HG02943 (cell line): ENCODE data around the gene PACSIN1.
"Not testable (repeated sequence)": the region's sequence is repeated elsewhere in the genome, so short reads cannot be mapped to it uniquely, and the experiment has no call there.

Experiments
- ATAC-seq: cut with Tn5 transposase; IDR thresholded peaks from one replicate; pipeline ENCODE4 v1.9.1; 2021; ENCODE audit warnings: mild to moderate bottlenecking, low read depth, moderate library complexity; ENCODE audit not compliant: unreplicated experiment

The PACSIN1 gene

DNA sequence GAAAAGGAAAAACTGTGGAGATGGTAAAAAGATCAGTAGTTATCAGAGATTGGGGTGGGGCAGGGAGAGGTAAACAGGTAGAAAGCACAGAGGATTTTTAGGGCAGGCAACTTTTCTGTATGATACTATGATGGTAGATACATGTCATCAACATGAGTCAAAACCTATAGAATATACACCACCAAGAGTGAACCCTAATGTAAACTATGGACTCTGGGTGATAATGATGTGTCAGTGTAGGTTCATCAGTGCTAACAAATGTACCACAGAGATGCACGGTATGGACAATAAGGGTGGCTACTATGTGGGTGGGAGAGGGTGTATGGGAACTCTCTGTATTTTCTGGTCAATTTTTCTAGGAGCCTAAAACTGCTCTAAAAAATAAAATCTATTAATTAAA, 18.5 kb downstream of the PACSIN1 start:
- no peak for ATAC-seq

DNA sequence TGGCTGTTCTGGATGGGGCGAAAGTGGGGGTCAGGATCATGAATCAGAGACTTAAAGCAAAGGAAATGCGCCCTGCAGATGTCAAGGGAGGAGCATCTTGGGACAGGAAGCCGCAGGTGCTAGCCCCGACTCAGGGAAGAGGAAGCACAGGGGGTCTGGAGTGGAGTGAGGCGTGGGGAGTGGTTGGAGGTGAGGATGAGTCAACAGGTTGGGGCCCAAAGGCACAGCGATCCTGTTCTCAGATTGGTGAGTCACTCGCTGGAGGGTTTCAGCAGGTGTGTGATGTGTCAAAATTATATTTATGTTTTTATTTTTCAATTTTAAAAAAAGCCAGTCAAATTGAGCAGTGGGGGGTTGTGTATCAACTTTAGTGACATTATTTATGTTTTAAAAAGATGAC, 19.0 kb downstream of the PACSIN1 start:
- no peak for ATAC-seq

DNA sequence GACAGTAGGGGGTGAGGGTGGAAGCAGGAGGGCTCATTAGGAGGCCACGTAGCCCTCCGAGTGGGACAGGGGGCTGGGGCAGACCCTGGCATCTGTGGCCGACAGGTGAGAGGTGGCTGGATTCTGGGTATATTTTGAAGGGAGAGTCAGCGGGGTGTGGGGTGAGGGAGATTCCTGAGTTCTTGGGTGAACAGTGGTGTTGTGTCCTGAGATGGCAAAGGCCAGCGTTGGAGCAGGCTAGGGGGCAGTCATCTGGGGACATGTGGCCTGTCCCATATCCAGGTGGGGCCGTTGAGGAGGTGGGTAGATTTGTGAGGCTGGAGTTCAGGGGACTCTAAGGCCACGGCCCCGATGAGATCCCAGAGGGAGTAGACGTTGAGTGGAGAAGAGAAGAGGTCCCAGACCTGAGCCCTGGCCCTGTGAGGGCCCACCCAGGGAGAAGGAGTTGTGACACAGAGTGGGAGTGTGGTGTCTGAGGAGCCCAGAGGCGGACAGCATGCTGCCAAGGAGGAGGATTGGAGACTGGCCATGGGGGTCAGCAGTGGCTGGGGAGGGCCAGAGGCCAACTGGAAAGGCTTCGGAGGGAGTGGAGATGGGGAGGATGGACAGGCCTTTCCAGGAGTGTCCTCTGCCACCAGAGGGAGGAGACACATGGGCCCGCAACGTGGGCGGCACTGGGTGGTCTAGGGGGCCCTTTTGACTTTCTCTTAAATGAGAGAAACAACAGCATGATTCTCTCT, 19.6 kb downstream of the PACSIN1 start:
- ATAC-seq = no peak

- ATAC-seq = no peak
Observed at GRCh38 chr6:34486106-34486740, 20.3 kb downstream of the PACSIN1 start.

- ATAC-seq = not testable (repeated sequence)
Observed at GRCh38 chr6:34486886-34487285, 21.0 kb downstream of the PACSIN1 start.

GRCh38 chr6:34487536-34487935, 21.7 kb downstream of the PACSIN1 start:
- no peak for ATAC-seq

- no peak for ATAC-seq
Observed at GRCh38 chr6:34489207-34489805, 23.4 kb downstream of the PACSIN1 start.

DNA sequence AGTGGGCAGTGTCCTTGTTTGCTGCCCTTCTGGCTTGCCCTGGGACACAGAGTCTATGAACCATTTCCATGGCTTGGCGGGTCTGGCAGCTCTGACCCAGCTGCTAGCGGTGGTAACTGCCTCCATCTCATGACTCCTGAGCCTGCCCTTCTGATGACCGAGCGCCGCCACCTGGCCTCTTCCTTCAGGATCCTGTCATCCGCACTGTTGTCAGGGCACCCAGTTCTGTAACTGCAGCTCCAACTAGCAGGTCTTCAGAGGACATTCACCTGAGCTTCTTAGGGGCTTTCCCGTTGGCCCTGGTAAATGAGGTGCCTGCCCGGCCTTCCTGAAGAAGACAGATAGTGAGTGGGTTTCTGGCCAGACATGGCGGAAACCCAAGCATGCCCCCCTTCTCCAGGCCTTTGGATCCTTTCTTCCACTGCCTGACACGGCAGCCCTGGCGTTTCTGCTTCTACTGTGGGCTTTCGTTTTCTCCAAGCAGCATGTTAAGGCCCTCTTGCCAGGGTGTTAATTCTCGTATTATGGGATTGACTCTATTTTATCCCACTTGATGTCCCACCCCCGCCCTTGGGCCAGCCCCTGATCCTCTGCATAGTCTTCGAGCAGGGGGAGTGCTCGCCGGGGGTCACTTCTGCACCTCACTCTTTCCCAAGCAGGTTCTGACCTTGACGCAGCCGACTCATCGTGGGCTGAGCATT, 24.7 kb downstream of the PACSIN1 start:
- no peak for ATAC-seq

DNA sequence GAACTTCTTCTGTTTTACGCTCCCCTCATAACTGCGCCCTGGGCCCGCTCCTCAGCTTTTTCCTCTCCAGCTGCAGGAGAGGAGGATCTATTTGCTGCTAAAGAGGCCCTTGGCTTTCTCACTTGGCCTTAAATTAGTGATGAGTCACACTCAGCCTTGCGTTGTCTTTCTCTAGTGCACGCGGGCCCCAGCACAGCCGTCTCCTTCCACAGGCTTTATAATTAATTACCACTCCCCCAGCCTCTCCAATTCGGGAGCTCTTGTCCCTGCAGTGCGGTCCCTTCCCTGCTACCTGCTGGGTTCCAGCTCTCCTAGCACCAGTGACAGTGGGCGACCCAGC, 25.2 kb downstream of the PACSIN1 start:
- no peak for ATAC-seq

DNA sequence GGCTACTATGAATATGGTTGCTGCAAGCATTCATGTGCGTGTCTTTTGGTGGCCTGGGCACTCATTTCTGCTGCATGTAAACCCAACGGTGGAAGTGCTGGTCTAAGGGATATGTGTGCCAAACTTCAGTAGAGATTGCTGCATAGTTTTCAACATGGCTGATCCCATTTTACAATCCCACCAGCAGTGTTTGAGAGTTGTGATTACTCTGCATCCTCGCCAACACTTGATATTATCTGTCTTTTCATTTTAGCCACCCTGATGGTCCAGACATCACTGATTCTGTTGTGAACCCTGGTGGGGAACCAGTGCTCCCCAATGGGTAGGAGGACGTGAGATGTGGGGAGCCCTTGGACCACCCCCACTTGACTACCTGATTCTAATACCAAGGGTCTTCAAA, 27.5 kb downstream of the PACSIN1 start:
- ATAC-seq = no peak

DNA sequence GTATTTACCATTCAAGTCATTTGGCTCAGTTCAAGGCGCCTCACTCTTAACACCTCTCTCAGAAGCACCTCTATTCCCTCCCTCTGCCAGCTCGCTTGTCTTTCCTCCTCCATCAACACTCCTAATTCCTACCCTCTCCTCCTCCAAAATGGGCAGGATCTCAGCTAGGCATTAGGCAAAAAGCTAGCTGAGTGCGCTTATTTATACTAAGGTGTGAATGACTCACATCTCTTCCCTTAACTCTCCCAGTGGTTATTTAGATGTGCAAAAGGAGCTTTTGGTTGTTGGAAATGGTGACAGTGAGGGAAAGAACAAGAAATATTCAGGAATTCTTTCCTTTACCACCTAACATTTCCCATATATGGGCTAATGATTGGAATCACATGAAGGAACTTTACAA, 29.1 kb downstream of the PACSIN1 start:
- no peak for ATAC-seq

DNA sequence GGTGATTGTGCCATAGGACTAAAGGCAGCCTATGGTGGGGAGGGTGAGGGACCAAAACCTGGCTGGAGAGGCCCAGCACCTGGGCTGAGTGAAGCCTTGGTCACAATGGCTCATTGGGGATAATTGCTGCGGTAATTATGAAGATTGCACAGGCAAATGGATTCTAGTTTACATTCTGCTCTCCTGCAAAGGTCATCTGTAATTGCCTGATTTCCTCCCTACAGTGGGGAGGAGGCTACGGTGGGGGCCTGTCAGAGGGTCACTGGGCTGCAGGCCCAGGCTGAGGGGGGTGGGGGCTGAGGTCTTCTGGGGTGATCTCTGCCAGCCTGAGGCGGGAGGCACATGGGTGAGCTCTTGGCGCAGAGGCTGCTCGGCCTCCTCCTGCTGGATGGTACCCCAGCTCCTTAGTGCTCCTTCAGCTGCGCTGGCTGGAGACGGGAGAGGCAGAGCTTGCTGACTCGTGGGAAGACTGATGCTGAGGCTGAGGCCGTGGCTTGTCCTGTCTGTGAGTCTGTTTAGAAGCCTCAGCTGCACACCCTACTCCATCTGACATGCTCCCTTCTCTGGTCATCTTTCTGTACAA, 30.3 kb downstream of the PACSIN1 start:
- ATAC-seq = no peak

- no peak for ATAC-seq
Observed at GRCh38 chr6:34497411-34497810, 31.5 kb downstream of the PACSIN1 start.

DNA sequence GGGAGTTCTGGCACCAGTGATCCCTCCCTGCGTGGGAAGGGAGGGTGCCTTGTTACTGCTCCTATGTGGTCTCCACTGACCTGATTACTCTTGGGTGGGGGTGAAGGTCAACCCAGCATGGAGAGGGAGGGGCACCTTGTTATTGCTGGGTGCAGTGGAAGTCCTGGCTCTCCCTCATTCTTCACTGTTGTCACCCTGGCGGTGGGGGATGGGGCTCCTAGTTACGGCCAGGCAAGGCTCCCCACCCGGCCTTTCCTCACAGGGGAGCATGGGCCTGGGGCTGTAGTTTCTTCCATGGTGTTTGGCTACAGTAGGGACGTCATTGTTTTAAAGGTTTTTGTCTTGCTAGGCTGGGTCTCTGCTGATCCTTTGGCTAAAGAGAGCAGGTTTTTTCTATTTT, 40.8 kb downstream of the PACSIN1 start:
- ATAC-seq = no peak

GRCh38 chr6:34508425-34508824, 42.5 kb downstream of the PACSIN1 start:
- ATAC-seq = no peak

DNA sequence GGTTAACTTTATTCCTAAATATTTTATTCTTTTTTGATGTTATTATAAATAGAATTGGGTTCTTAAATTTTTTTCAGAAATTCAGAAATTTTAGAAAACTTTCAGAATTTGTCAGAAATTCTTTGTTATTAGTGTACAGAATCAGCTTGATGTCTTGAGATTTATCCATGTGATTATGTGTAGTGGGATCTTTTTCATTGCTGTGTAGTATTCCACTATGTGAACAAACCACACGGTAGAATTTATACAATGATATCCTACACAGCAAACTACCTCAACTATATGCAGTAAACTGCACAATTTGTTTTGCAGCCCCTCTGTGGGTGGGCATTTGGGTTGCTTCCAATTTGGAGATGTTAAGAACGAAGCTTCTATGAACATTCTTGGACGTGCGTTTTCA, 43.9 kb downstream of the PACSIN1 start:
- no peak for ATAC-seq

DNA sequence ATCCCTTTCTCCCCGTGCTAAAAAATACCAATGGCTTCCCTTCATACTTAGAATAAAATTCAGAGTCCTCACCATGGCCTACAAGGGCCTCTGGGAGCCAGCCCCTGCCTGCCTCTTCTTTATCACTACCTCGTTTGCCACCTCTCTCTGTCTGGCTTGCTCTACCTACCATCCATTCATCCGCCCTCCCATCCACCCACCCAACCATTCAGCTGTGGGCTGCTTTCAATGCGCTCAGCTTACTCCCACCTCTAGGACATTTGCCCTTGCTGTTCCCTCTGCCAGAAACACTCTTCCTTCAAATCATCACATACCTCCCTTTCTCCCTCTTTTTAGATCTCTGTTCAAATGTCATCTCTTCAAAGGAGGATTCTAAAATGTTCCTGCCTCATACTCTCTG, 44.4 kb downstream of the PACSIN1 start:
- no peak for ATAC-seq

DNA sequence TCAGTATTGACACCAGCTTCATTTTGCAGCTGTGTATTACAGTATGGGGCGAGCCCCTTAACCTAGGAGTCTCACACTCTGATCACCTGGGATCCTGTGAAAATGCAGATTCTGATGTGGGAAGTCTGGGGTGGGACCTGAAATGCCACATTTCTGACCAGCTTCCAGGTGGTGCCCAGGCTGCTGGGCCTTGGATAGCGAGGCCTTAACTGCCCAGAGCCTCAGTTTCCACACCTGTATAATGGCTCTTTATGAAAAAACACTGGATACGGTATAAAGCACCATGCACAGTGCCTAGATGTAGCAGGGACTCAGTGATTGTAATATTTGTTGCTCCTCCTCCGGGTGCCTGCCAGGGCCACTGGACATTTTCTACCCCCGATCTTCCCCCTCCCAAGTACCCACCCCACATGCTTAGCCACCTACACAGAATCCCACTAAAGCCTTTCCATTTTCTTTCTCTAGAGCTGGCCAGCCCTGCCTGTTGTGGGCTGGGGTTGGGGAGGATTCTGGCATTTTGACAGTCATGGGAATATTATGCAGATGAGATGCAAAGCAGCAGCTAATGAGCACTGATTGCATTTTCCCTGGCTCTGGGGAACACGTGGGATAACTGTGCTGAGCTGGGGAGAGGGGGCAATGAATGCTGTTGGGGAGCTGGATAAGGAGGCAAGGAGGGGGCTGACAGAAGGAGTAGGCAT, 45.5 kb downstream of the PACSIN1 start:
- no peak for ATAC-seq

- ATAC-seq = no peak
Observed at GRCh38 chr6:34511915-34512737, 46.2 kb downstream of the PACSIN1 start.

DNA sequence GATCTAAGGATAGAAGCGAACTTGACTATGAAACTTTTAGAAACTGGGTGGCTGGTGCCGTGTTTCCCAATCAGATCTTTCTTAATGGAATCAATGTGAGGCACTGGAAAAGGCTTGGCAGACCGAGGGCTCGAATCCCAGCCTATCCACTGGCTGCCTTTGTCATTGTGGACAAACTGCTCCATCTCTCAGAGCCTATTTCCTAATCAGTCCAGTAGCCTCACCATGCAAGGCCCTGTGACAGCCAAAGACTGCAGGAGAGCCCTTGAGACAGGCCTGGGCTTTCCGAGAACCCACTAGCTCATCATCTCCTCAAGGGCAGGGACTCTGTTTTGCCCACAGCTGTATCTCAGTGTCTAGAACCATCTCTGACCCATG, 46.9 kb downstream of the PACSIN1 start:
- ATAC-seq = no peak
